Fibroblast of peridontal ligament (primary cell): ENCODE data around the gene STX18.

Source experiments
- DNase-seq: peaks from one replicate; pipeline ENCODE4 v3.0.0-alpha.2; 2010; ENCODE audit errors: extremely low read depth

The STX18 gene

GRCh38 chr4:4401036-4401435 lies 140.8 kb downstream of the STX18 start:
- no peak for DNase-seq

DNA sequence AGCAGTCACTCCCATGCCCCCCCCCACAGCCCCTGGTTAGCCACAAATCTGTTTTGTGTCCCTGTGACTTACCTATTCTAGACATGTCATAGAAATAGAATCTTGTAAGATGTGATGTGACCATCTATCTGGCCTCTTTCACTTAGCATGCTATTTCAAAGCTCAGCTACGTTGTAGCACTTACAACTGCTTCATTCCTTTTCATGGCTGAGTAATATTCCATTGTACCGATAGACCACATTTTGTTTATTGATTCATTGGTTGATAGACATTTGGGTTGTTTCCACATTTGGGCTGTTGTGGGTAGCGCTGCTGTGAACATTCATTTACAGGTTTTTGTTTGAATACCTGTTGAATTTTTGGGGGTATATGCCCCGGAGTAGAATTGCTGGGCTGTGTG lies 143.4 kb downstream of the STX18 start:
- no peak for DNase-seq

DNA sequence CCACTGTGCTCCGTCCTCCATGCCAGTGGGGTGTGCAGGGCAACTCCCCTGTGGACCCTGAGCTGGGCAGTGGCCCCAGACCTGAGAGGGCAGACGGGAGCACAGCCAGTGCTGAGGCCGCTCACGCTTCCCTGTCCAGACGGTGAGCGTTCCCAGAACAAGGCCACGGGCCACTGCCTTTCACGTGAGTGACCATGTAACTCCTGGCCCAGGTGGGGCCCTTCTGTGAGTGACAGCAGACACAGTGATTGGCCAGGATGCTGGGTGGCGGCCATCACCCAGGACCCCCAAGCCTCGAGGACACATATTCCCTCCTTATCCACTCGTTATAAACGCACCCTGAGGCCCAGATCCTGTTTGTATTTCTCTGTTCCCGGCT lies 144.4 kb downstream of the STX18 start:
- no peak for DNase-seq

- no peak for DNase-seq
These were observed 145.0 kb downstream of the STX18 start for GRCh38 chr4:4396628-4397440.

DNA sequence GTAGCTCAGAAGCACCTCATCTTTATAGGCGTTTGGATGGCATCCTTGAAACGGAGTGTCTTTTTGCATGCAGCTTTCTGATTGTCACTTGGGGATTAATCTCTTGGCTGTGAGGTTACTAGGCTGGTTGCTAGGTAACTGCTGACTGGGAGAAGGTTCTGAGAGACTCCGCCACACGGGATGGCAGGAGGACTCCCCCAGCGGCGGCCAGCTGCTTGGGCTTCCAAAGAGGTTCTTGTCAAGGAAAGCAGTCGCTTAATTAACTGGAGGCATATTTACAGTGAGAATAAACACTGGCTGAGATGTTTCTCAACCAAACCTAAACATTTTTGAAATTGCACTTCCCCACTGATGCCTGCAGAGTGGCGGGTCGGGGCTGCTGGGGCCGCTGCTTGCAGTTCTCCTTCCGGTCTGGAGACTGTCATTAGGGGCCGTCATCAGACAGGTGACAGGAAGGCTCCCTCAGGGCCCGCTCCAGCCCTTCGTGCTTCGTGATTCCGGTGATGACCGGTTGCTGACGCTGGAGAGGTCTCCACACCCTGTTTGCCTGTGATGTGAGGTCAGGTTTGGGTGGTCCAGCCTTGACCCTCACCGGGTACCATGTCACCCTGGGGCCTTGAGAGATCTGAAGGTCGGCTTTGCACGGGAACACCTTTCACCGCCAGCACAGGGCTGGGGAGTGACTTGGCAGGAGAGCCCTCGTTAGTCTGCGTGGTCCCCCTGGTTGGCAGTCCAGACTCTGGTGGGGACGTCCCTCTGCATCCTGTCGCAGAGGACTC lies 145.8 kb downstream of the STX18 start:
- DNase-seq: peak; percentile 14

DNA sequence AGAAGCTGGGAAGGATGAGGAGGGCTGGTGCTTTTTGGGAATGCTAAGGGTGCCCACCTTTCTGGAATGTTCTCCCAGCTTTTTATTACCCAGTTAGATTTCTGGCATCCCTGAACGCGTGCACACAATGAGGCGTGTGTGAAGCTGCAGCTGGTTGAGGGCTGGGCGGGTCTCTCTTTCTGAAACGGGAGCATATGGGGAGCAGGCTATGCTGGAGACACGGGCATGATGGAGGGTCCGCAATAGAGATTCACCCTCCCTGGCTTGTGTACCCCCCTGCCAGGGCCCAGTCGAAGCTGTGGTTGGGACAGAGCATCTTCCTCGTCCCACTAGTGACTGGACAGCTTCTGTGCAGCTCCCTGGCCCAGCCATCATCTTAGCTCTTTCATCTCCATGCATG lies 146.5 kb downstream of the STX18 start:
- no peak for DNase-seq

- no peak for DNase-seq
These were observed 147.2 kb downstream of the STX18 start for GRCh38 chr4:4394644-4395043.

DNA sequence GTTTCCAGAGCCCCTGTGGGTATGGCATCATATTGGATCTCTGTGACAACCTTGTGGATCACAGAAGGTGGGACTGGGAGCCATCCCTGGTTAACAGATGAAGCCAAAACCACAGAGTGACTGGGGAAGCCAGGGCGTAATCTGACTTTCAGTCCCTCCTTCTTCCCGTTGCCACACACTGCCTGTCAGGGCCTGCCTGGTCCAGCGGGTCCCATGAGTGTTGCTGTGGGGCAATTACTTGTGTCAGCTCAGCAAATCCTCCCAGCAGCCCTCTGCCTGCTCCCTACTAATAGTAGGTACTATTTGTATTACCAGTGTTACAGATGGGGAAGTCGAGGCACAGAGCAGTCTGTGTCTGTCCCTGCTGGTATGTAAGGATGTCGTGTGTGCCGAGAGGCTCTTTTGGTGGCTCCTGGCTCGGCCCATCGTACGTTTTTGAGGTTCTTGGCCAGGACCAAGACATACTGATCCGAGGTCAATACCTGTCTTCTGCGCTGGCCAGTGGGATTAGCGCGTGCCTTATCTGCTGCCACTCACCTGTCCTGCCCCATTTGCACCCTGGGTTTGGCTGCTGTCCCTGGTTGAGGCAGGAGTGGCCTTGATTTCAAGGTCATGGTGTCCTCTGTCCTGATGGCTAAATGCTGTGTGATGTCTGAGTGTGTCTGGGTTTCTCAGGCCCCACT lies 149.2 kb downstream of the STX18 start:
- no peak for DNase-seq

GRCh38 chr4:4391866-4392265 lies 150.0 kb downstream of the STX18 start:
- no peak for DNase-seq

GRCh38 chr4:4390515-4391240 lies 151.2 kb downstream of the STX18 start:
- DNase-seq: no peak

DNA sequence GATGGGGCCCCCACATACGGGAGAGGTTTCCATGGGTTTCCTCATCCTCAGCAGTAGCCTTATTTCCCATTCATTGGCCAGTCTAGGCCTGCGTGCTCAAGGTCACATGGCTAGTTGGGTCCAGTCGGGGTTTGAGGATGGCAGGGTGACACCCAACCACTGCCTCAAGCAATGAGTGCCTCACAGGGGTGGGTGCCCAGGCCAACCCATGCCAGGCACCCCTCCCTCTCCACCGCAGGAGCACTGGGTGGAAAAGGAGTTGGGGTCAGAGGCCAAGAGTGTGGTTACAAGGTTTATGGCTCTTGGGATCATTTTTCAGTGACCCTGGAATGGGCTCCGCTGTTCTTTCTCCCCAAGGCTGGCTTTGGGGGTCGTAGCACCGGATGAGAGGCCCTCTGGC lies 151.8 kb downstream of the STX18 start:
- DNase-seq: no peak

DNA sequence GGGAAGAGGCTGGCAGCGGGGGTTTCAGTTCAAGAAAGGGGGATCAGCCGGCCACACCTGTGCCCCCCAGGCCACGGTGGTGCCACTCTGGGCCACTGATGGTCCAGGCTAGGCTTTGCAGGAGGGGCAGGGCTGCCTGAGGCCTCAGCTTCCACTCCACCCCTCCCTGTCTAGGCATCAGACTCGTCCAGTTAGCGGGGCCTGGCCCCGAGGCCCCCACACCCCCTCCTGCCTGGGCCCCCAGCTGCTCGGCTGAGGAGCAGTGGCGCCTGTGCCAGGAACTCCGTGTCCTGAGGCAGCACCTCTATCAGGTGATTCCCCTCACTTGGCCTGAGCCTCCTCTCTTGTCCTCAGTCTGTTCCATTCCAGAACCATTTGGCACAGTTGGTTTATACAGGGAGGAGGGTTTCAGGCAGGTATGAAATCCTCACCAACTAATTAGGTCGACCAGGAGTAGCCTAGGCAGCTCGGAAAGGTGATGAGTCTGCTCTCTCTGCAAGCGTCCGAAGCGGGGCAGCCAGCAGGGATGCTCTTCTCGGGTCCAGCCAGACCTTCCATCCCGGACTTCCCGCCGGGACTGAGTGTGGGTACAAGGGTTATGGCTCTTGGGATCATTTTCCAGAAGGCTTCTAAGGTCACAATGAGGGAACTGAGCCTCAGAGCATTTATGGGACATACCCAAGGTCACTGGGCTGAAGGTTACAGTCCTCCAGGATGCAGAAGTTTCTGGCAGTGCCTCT lies 152.8 kb downstream of the STX18 start:
- DNase-seq: no peak

GRCh38 chr4:4388311-4388790 lies 153.5 kb downstream of the STX18 start:
- DNase-seq: peak; percentile 6

DNA sequence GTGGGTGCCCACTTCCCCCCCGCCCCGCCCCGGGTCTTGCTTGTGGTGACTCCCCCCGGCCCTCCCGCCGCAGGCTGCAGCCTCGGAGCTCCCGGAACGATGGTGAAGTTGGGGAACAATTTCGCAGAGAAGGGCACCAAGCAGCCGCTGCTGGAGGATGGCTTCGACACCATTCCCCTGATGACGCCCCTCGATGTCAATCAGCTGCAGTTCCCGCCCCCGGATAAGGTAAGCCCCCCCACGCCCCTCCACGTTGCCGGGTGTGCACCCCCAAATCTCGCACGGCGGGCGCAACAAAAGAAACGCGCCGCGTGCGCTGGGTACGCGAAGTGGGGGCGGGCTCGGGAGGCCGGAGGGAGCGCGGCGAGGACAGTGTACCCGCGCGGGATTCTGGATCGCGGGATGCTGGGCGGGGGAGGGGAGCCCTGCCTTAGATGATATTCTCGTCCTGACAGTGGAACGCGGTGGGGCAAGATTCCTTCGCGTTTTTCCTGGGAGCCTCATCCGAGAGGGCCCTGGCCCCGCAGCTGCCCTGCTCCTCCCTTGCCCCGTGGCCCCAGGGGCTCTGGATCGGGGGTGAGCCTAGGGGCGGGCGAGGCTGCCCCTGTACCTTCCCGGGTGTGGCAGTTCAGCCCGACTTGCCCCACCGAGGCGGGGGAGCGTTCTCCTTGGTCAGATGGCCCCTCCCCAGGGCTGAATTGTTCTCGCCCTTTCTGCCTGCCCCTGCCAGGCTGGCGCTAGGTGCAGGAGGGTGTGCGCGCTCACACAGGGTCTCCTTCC lies 154.1 kb downstream of the STX18 start:
- no peak for DNase-seq

GRCh38 chr4:4386736-4387392 lies 155.0 kb downstream of the STX18 start, which contains the start of gene NSG1:
Gene NSG1 (plus strand): TSS chr4:4387102. CDS start chr4:4387630, 528 bp downstream.
- DNase-seq: peak; percentile 7

- DNase-seq: no peak
These were observed 155.5 kb downstream of the STX18 start for GRCh38 chr4:4386296-4386735.

DNA sequence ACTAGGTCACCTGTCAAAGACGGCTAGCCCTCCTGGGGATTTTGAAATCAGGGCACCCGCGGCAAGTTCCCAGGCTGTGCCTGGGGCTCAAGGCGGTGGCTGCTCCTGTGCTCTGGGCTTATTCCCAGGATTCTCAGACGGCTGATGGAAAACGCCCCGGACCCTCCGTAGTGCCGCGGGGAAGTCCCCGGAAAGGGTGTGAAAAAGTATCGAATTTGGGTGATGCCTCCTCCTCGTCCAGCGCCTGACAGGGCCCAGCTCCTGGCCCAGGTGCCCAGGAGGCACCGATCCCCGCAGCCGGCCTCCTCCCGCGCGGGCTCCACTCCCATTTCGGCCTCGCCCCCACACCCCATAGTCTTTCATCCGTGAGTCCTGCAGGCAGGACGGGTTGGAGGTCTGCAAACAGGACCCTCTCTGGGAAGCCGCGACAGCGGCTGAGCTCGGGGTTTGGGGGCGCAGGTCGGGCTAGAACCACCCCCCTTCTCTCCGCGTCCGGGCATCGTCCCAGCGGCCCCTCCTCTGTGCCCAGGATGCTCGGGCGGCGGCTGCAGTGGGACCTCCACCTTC lies 156.0 kb downstream of the STX18 start:
- DNase-seq: no peak

DNA sequence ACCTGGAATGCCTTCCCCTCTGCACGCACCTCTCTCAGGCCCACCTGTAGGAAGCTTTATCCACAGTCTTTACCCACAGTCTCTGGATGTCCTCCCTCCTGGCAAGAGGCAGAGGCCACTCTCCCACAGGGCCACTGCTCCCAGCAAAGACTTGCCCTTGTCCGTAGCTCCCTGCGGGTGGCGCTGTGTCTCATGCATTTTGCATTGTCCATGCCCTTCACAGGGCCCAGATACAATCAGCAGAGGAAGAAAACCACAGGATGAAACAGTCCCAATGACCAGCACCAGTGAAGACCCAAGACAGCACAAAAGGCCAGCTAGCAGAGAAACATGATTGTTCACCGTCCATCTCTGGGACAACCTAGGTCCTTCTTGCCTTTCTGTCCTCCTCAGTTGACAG lies 157.0 kb downstream of the STX18 start:
- DNase-seq: no peak

- no peak for DNase-seq
These were observed 158.8 kb downstream of the STX18 start for GRCh38 chr4:4383085-4383484.
